Activated naive CD8-positive, alpha-beta T cell treated with anti-CD3 and anti-CD28 coated beads for 36 hours (primary cell): ENCODE measurements around the gene SLC29A1. TPM values are rescaled to one million over a fixed set of nuclear protein-coding genes. Genes with fewer than 3 reads are reported as not detected.
"Not testable (repeated sequence)": the region's sequence is repeated elsewhere in the genome, so short reads cannot be mapped to it uniquely, and the experiment has no call there.

ENCODE experiments used
- DNase-seq: peaks from one replicate; pipeline ENCODE4 v3.0.0; 2021
- H3K27ac Mint-ChIP-seq: one replicate; pipeline ENCODE4 v1.8.0; 2022; ENCODE audit warnings: mild to moderate bottlenecking, moderate library complexity, mixed read lengths
- H3K27me3 Mint-ChIP-seq: one replicate; pipeline ENCODE4 v1.8.0; 2022; ENCODE audit warnings: mild to moderate bottlenecking, mixed read lengths
- H3K36me3 Mint-ChIP-seq: one replicate; pipeline ENCODE4 v1.8.0; 2021; ENCODE audit warnings: mild to moderate bottlenecking, mixed read lengths
- H3K4me1 Mint-ChIP-seq: one replicate; pipeline ENCODE4 v1.8.0; 2021; ENCODE audit warnings: mixed read lengths
- H3K4me3 Mint-ChIP-seq: one replicate; pipeline ENCODE4 v1.8.0; 2022; ENCODE audit warnings: mild to moderate bottlenecking, moderate library complexity, mixed read lengths
- H3K9me3 Mint-ChIP-seq: one replicate; pipeline ENCODE4 v1.8.0; 2022; ENCODE audit warnings: mixed read lengths
- total RNA-seq, 2 experiments: library from RNA; stranded (reverse); gene quantifications; one replicate each; pipeline ENCODE4 v1.2.3, GENCODE V29; 2021

The SLC29A1 gene
- 100 to 1,000 TPM in 1 of 2 experiments, 10 to 100 TPM in 1; 92.5 to 102 TPM for total RNA-seq

GRCh38 chr6:44223319-44224028, at the start of gene SLC29A1:
Gene SLC29A1 (plus strand): TSS chr6:44223595. CDS start chr6:44227314, 3,719 bp downstream.
- H3K4me3 Mint-ChIP-seq: peak within 1 kb of the TSS; percentile 92
- H3K9me3 Mint-ChIP-seq: no peaks in the 10 kb centered on the region
- H3K27ac Mint-ChIP-seq: peak within 1 kb of the TSS; percentile 85
- H3K27me3 Mint-ChIP-seq: peaks cover 10% of the 10 kb centered on the region
- peaks cover 23% of the 10 kb centered on the region for H3K36me3 Mint-ChIP-seq
- H3K4me1 Mint-ChIP-seq: peaks cover 50% of the 10 kb centered on the region
- DNase-seq: peak; percentile 86

- no peaks in the 10 kb centered on the region for H3K9me3 Mint-ChIP-seq
- H3K27me3 Mint-ChIP-seq: peaks cover 6% of the 10 kb centered on the region
- peaks cover 23% of the 10 kb centered on the region for H3K4me1 Mint-ChIP-seq
- no peak overlapping the region for H3K27ac Mint-ChIP-seq
- peak overlapping the region; percentile 55 for H3K4me3 Mint-ChIP-seq
- no peaks in the 10 kb centered on the region for H3K36me3 Mint-ChIP-seq
- no peak for DNase-seq
Observed at GRCh38 chr6:44176130-44176761, 47.1 kb upstream of the SLC29A1 start.

- Mint-ChIP-seq H3K36me3 (no peaks in the 10 kb centered on the region), H3K27ac (peak overlapping the region; percentile 27), H3K4me1 (peaks cover 23% of the 10 kb centered on the region), H3K27me3 (peaks cover 6% of the 10 kb centered on the region), H3K9me3 (no peaks in the 10 kb centered on the region), H3K4me3 (peak overlapping the region; percentile 55)
- DNase-seq: peak; percentile 60
Observed at GRCh38 chr6:44176762-44177509, 46.5 kb upstream of the SLC29A1 start.

- Mint-ChIP-seq H3K36me3 (no peaks in the 10 kb centered on the region), H3K27ac (no peak overlapping the region), H3K4me3 (no peak overlapping the region), H3K4me1 (peaks cover 16% of the 10 kb centered on the region), H3K27me3 (peaks cover under 1% of the 10 kb centered on the region), H3K9me3 (no peaks in the 10 kb centered on the region)
- no peak for DNase-seq
Observed at GRCh38 chr6:44177691-44178423, 45.5 kb upstream of the SLC29A1 start.

- H3K27me3 Mint-ChIP-seq: no peaks in the 10 kb centered on the region
- H3K27ac Mint-ChIP-seq: no peak overlapping the region
- H3K36me3 Mint-ChIP-seq: no peaks in the 10 kb centered on the region
- no peaks in the 10 kb centered on the region for H3K9me3 Mint-ChIP-seq
- DNase-seq: no peak
- no peak overlapping the region for H3K4me3 Mint-ChIP-seq
- H3K4me1 Mint-ChIP-seq: peaks cover 16% of the 10 kb centered on the region
Observed at GRCh38 chr6:44178424-44179071, 44.8 kb upstream of the SLC29A1 start.

GRCh38 chr6:44179072-44179536, 44.3 kb upstream of the SLC29A1 start:
- Mint-ChIP-seq H3K9me3 (no peaks in the 10 kb centered on the region), H3K27me3 (no peaks in the 10 kb centered on the region), H3K27ac (no peak overlapping the region), H3K36me3 (no peaks in the 10 kb centered on the region), H3K4me1 (peaks cover 16% of the 10 kb centered on the region), H3K4me3 (no peak overlapping the region)
- DNase-seq: no peak

GRCh38 chr6:44179648-44180047, 43.7 kb upstream of the SLC29A1 start:
- no peak overlapping the region for H3K27ac Mint-ChIP-seq
- H3K27me3 Mint-ChIP-seq: no peaks in the 10 kb centered on the region
- H3K9me3 Mint-ChIP-seq: no peaks in the 10 kb centered on the region
- H3K36me3 Mint-ChIP-seq: no peaks in the 10 kb centered on the region
- no peak overlapping the region for H3K4me3 Mint-ChIP-seq
- H3K4me1 Mint-ChIP-seq: peaks cover 16% of the 10 kb centered on the region
- no peak for DNase-seq

GRCh38 chr6:44180406-44180805, 43.0 kb upstream of the SLC29A1 start:
- no peaks in the 10 kb centered on the region for H3K36me3 Mint-ChIP-seq
- H3K27me3 Mint-ChIP-seq: no peaks in the 10 kb centered on the region
- H3K9me3 Mint-ChIP-seq: no peaks in the 10 kb centered on the region
- DNase-seq: no peak
- H3K4me3 Mint-ChIP-seq: no peak overlapping the region
- H3K27ac Mint-ChIP-seq: no peak overlapping the region
- H3K4me1 Mint-ChIP-seq: peaks cover 18% of the 10 kb centered on the region

GRCh38 chr6:44180886-44181285, 42.5 kb upstream of the SLC29A1 start:
- no peak overlapping the region for H3K4me3 Mint-ChIP-seq
- H3K27ac Mint-ChIP-seq: no peak overlapping the region
- no peak for DNase-seq
- H3K4me1 Mint-ChIP-seq: peaks cover 20% of the 10 kb centered on the region
- H3K36me3 Mint-ChIP-seq: no peaks in the 10 kb centered on the region
- H3K9me3 Mint-ChIP-seq: no peaks in the 10 kb centered on the region
- no peaks in the 10 kb centered on the region for H3K27me3 Mint-ChIP-seq

GRCh38 chr6:44181784-44182183, 41.6 kb upstream of the SLC29A1 start:
- not testable (repeated sequence) for DNase-seq, H3K36me3 Mint-ChIP-seq, H3K9me3 Mint-ChIP-seq, H3K27me3 Mint-ChIP-seq, H3K27ac Mint-ChIP-seq, H3K4me3 Mint-ChIP-seq
- peaks cover 17% of the 10 kb centered on the region for H3K4me1 Mint-ChIP-seq

- no peaks in the 10 kb centered on the region for H3K27me3 Mint-ChIP-seq
- H3K27ac Mint-ChIP-seq: no peak overlapping the region
- no peaks in the 10 kb centered on the region for H3K9me3 Mint-ChIP-seq
- H3K36me3 Mint-ChIP-seq: no peaks in the 10 kb centered on the region
- DNase-seq: no peak
- no peak overlapping the region for H3K4me3 Mint-ChIP-seq
- peaks cover 9% of the 10 kb centered on the region for H3K4me1 Mint-ChIP-seq
Observed at GRCh38 chr6:44182911-44183390, 40.4 kb upstream of the SLC29A1 start.

- no peak for DNase-seq
- H3K9me3 Mint-ChIP-seq: no peaks in the 10 kb centered on the region
- H3K27ac Mint-ChIP-seq: no peak overlapping the region
- no peaks in the 10 kb centered on the region for H3K27me3 Mint-ChIP-seq
- H3K4me1 Mint-ChIP-seq: peaks cover 9% of the 10 kb centered on the region
- H3K4me3 Mint-ChIP-seq: no peak overlapping the region
- H3K36me3 Mint-ChIP-seq: no peaks in the 10 kb centered on the region
Observed at GRCh38 chr6:44183783-44184182, 39.6 kb upstream of the SLC29A1 start.

GRCh38 chr6:44185356-44185755, 38.0 kb upstream of the SLC29A1 start:
- H3K27me3 Mint-ChIP-seq, H3K4me1 Mint-ChIP-seq, DNase-seq, H3K27ac Mint-ChIP-seq, H3K9me3 Mint-ChIP-seq, H3K36me3 Mint-ChIP-seq, H3K4me3 Mint-ChIP-seq: not testable (repeated sequence)

- Mint-ChIP-seq H3K27ac (peak overlapping the region; percentile 1), H3K4me3 (peak overlapping the region; percentile 8), H3K36me3 (no peaks in the 10 kb centered on the region), H3K27me3 (no peaks in the 10 kb centered on the region), H3K4me1 (peaks cover 9% of the 10 kb centered on the region), H3K9me3 (no peaks in the 10 kb centered on the region)
- DNase-seq: no peak
Observed at GRCh38 chr6:44185953-44186634, 37.3 kb upstream of the SLC29A1 start.
